Effector memory CD8-positive, alpha-beta T cell (primary cell): ENCODE data around the gene CAMTA1.

Experiments
- ATAC-seq: fragments of 150-1000 bp; cut with Tn5 transposase; replicated peaks from 2 replicates; pipeline ENCODE4 v1.10.0; 2021; ENCODE audit warnings: mild to moderate bottlenecking, moderate library complexity
- DNase-seq, 3 experiments: peaks; one replicate each; pipeline ENCODE4 v3.0.0; 2021
- H3K27ac Mint-ChIP-seq, 2 donors: one replicate each; pipeline ENCODE4 v1.8.0; 2022; ENCODE audit warnings: mild to moderate bottlenecking in 2 of 2, mixed read lengths in 2 of 2, moderate library complexity in 2 of 2
- H3K27me3 Mint-ChIP-seq, 2 donors: one replicate each; pipeline ENCODE4 v1.8.0; 2022; ENCODE audit warnings: mixed read lengths in 2 of 2
- H3K36me3 Mint-ChIP-seq: one replicate; pipeline ENCODE4 v1.8.0; 2022; ENCODE audit warnings: mild to moderate bottlenecking, moderate library complexity, mixed read lengths; ENCODE audit not compliant: insufficient read depth
- H3K4me1 Mint-ChIP-seq, 2 donors: one replicate each; pipeline ENCODE4 v1.8.0; 2022; ENCODE audit warnings: low read depth in 2 of 2, mixed read lengths in 2 of 2
- H3K4me3 Mint-ChIP-seq, 2 donors: one replicate each; pipeline ENCODE4 v1.8.0; 2022; ENCODE audit warnings: mild to moderate bottlenecking in 2 of 2, mixed read lengths in 2 of 2, moderate library complexity in 2 of 2
- H3K9me3 Mint-ChIP-seq, 2 donors: one replicate each; pipeline ENCODE4 v1.8.0; 2022; ENCODE audit warnings: mixed read lengths in 2 of 2

The CAMTA1 gene

GRCh38 chr1:7251454-7251800, 466.2 kb downstream of the CAMTA1 start:
- Mint-ChIP-seq H3K4me1 (no peaks in the 10 kb centered on the region), H3K4me3 (no peak overlapping the region), H3K36me3 (peaks cover 3% of the 10 kb centered on the region), H3K27ac (no peak overlapping the region), H3K9me3 (no peaks in the 10 kb centered on the region), H3K27me3 (peaks cover 68 to 89% of the 10 kb centered on the region in 2 donors)
- DNase-seq (no peak), ATAC-seq (no peak)

DNA sequence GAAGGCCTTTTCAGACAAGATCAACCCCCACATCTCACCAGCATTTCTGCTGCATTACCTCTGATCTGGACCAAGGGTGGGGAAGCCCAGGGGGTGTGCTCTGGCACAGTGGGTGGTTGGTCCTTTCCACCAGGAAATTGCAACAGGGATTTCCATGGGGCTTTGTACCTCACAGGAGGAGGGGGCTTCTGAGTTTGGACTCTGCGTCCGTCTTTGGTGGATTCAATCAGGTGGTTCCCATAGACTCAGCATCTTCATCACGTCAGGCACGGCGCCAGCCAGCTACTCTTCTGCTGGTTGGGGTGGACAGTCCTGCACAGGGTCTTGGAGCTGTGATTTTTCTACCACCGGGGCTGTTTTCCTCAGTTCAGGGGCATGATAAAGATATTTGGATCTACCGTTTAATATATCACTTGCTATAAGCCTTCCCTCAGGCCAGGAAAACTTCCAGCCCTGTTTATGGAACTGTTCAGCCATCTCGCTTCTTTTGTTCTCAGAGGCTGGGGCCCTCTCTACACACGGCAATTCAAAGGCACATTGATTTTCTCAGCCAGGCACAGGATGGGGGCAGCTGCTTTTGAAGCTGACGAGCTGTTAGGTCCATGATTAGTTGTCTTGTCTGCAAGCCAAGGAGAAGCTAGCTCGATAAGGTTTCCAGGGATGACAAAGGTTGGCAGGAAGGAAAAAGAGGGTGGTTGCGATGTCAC, 467.3 kb downstream of the CAMTA1 start:
- ATAC-seq (no peak), DNase-seq (no peak)
- peaks cover 3% of the 10 kb centered on the region for H3K36me3 Mint-ChIP-seq
- peaks cover 58 to 78% of the 10 kb centered on the region in 2 donors for H3K27me3 Mint-ChIP-seq
- no peaks in the 10 kb centered on the region for H3K9me3 Mint-ChIP-seq
- no peak overlapping the region for H3K4me3 Mint-ChIP-seq
- no peak overlapping the region for H3K27ac Mint-ChIP-seq
- H3K4me1 Mint-ChIP-seq = no peaks in the 10 kb centered on the region

DNA sequence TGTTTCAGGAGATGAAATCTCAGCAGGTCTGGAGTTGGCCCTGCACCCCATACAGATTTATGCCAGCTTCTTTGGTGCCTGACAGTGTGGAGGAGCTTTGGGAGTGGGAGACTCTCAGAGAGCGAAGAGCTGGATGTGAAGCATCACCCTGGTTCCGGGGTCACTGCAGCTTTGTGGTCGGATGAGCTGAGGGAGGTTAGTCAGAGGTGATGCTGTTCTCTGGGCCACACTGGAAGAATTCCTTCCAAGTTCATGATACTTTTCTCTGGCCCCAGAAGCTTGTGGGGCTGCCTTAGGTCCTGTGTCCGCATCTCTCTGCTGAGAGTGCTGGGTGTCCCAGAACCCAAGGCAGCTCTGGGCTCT, 467.8 kb downstream of the CAMTA1 start:
- peaks cover 53 to 73% of the 10 kb centered on the region in 2 donors for H3K27me3 Mint-ChIP-seq
- H3K36me3 Mint-ChIP-seq = peaks cover 3% of the 10 kb centered on the region
- H3K9me3 Mint-ChIP-seq = no peaks in the 10 kb centered on the region
- H3K27ac Mint-ChIP-seq = no peak overlapping the region
- ATAC-seq (no peak), DNase-seq (no peak)
- no peak overlapping the region for H3K4me3 Mint-ChIP-seq
- no peaks in the 10 kb centered on the region for H3K4me1 Mint-ChIP-seq

DNA sequence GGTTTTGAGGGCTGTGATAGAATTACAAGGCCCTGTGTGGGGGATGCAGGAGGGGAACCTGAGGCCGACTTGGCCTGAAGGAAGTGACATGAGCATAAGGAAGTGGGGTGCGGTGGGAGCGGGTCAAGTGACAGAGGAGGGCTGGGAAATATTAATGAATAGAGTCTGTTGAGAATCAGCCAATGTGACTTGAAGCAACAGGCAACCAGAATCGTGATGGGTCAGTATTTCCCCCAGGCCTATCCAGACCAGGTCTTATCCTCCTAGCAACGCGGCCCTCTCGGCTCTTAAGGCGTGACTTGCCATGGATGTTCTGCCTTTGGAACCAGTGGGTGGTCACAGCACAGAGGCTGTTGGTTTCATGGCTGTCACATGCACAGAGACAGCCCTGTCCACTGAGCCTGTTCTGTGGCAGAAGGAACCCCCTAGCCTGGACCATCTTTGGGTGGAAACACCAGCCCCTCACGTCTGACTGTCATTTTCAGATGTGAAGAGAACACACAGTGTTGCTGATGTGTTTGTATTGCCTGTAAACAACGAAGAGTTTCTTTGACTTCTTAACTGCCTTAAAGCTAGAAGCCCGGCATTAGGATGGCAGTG, 468.8 kb downstream of the CAMTA1 start:
- Mint-ChIP-seq H3K27me3 (peaks cover 51 to 64% of the 10 kb centered on the region in 2 donors), H3K27ac (no peak overlapping the region), H3K4me3 (no peak overlapping the region), H3K4me1 (no peaks in the 10 kb centered on the region), H3K36me3 (peaks cover 3% of the 10 kb centered on the region), H3K9me3 (no peaks in the 10 kb centered on the region)
- no peak for DNase-seq
- ATAC-seq = no peak

- H3K4me3 Mint-ChIP-seq = no peak overlapping the region
- ATAC-seq (no peak), DNase-seq (no peak)
- no peak overlapping the region for H3K27ac Mint-ChIP-seq
- H3K36me3 Mint-ChIP-seq = no peaks in the 10 kb centered on the region
- no peaks in the 10 kb centered on the region for H3K9me3 Mint-ChIP-seq
- no peaks in the 10 kb centered on the region for H3K4me1 Mint-ChIP-seq
- H3K27me3 Mint-ChIP-seq = peaks cover 49 to 59% of the 10 kb centered on the region in 2 donors
These were observed 470.2 kb downstream of the CAMTA1 start for GRCh38 chr1:7255303-7256058.

GRCh38 chr1:7256526-7256925, 471.3 kb downstream of the CAMTA1 start:
- Mint-ChIP-seq H3K36me3 (no peaks in the 10 kb centered on the region), H3K27me3 (peaks cover 45 to 58% of the 10 kb centered on the region in 2 donors), H3K9me3 (no peaks in the 10 kb centered on the region), H3K27ac (no peak overlapping the region), H3K4me1 (no peaks in the 10 kb centered on the region), H3K4me3 (no peak overlapping the region)
- no peak for ATAC-seq
- no peak for DNase-seq

DNA sequence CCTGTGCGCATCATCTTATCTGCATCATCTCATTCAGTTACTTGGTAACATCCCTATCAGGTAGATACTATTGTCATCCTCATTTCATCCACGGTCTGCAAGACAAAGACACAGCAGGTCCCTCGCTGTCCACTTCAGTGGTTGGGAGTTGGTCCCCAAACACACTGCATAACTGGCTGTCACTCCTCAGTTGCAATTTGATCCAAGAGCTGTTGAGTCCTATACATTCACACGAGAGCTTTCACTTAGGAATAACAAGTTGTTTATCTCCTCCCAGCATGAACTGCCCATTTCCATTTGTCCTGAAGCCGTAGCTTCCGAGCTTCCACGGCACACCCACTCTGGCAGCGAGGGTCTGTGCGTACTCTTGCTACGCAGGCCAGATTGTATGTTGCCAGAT, 472.0 kb downstream of the CAMTA1 start:
- H3K4me3 Mint-ChIP-seq = no peak overlapping the region
- ATAC-seq = no peak

DNA sequence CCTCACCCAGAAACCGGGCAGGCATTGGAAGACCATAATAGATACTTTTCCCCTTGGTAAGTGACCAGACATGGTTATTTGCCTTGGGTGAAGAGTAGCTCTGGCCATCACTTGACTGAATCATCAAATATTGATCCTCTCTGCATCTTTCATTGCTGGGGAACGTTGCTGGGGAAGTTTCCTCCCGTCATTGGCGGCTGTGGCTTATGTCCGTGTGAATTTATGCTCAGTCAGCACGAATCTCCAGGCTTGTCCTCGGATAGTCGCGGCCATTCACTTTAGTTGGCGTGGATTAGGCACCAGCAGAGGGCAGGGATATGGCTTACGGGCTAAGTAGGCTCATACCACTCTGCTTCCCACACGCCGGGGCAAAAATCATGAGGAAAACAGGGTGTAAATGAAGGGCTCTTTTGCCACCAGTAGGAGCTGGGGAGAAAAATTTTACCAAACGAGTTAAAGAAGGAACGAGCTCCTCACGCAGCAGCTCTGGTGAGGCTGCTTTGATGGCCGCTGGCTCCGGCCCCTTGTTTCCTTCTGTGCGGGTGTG, 473.4 kb downstream of the CAMTA1 start:
- ATAC-seq = no peak
- no peaks in the 10 kb centered on the region for H3K9me3 Mint-ChIP-seq
- H3K36me3 Mint-ChIP-seq = no peaks in the 10 kb centered on the region
- H3K27me3 Mint-ChIP-seq = peaks cover 39 to 56% of the 10 kb centered on the region in 2 donors
- H3K27ac Mint-ChIP-seq = no peak overlapping the region
- H3K4me1 Mint-ChIP-seq = no peaks in the 10 kb centered on the region
- DNase-seq = no peak
- H3K4me3 Mint-ChIP-seq = no peak overlapping the region

More for the DNA sequence above, 472.0 kb downstream of the CAMTA1 start:
- Mint-ChIP-seq H3K9me3 (no peaks in the 10 kb centered on the region), H3K4me1 (no peaks in the 10 kb centered on the region), H3K27me3 (peaks cover 38 to 56% of the 10 kb centered on the region in 2 donors), H3K36me3 (no peaks in the 10 kb centered on the region), H3K27ac (no peak overlapping the region)
- DNase-seq = no peak

- H3K9me3 Mint-ChIP-seq = no peaks in the 10 kb centered on the region
- no peaks in the 10 kb centered on the region for H3K36me3 Mint-ChIP-seq
- no peak overlapping the region for H3K4me3 Mint-ChIP-seq
- peaks cover 41 to 49% of the 10 kb centered on the region in 2 donors for H3K27me3 Mint-ChIP-seq
- no peaks in the 10 kb centered on the region for H3K4me1 Mint-ChIP-seq
- H3K27ac Mint-ChIP-seq = no peak overlapping the region
- DNase-seq (no peak), ATAC-seq (no peak)
These were observed 474.7 kb downstream of the CAMTA1 start for GRCh38 chr1:7259955-7260354.

- no peak for DNase-seq
- Mint-ChIP-seq H3K9me3 (no peaks in the 10 kb centered on the region), H3K27ac (no peak overlapping the region), H3K4me3 (no peak overlapping the region), H3K4me1 (no peaks in the 10 kb centered on the region), H3K36me3 (no peaks in the 10 kb centered on the region), H3K27me3 (peaks cover 43 to 50% of the 10 kb centered on the region in 2 donors)
- ATAC-seq = no peak
These were observed 476.2 kb downstream of the CAMTA1 start for GRCh38 chr1:7261490-7261889.

GRCh38 chr1:7262611-7263010, 477.4 kb downstream of the CAMTA1 start:
- Mint-ChIP-seq H3K9me3 (no peaks in the 10 kb centered on the region), H3K27me3 (peaks cover 50 to 58% of the 10 kb centered on the region in 2 donors), H3K4me1 (no peaks in the 10 kb centered on the region), H3K4me3 (no peak overlapping the region), H3K36me3 (no peaks in the 10 kb centered on the region), H3K27ac (no peak overlapping the region)
- DNase-seq (no peak), ATAC-seq (no peak)

DNA sequence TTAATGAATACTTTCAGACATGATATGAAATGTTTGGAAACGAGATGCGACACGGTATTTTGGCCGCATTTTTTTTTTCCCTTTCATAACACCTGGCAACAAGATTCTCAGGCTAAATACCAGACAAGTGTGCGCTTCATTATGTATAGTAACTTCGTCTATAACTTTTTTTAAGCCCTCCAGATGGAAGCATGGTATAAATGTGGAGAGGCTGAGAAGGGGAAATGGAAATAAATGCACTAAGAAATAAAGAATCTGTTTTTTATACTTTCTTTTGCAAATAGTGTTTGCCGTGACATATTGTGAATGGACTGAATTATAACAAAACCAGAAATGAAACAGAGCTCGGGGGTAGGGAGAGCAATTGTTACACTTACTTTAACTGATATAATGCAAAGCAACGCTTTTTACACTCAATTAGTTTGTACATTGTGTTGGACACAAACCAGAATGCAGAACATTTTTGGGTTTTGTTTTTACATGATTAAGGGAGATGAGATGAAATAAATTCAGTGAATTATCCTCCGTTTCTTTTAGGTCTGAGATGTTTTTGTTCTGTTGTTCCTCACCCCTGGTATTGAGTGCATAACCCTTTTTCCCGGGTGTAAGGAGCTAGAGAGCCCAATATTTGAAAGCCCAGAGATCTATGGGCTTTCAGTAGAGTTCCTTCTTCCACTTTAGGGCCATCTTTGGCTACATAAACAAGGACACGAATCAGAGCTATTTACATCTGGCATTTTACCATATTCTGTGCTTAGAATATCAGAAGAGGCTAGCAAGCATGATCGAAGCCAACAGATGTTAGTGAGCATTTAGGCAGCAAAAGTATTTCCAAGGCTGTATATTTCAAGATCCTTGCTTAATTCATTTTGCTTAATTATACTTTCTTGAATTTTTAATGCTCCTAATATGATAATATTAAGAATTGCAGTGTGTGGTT, 478.0 kb downstream of the CAMTA1 start:
- Mint-ChIP-seq H3K36me3 (no peaks in the 10 kb centered on the region), H3K27me3 (peaks cover 50 to 65% of the 10 kb centered on the region in 2 donors), H3K9me3 (peaks cover 0 to 7% of the 10 kb centered on the region in 2 donors), H3K4me1 (no peaks in the 10 kb centered on the region), H3K4me3 (no peak overlapping the region), H3K27ac (no peak overlapping the region)
- ATAC-seq (no peak), DNase-seq (no peak)

GRCh38 chr1:7264101-7264500, 478.8 kb downstream of the CAMTA1 start:
- Mint-ChIP-seq H3K27me3 (peaks cover 45 to 67% of the 10 kb centered on the region in 2 donors), H3K4me3 (no peak overlapping the region), H3K4me1 (no peaks in the 10 kb centered on the region), H3K27ac (no peak overlapping the region), H3K9me3 (peaks cover 0 to 13% of the 10 kb centered on the region in 2 donors), H3K36me3 (no peaks in the 10 kb centered on the region)
- ATAC-seq (no peak), DNase-seq (no peak)
